Ovary (tissue), 9 donors: ENCODE measurements around the gene RHBDL1. TPM values are rescaled to one million over a fixed set of nuclear protein-coding genes. Genes with fewer than 3 reads are reported as not detected.

ENCODE experiments used
- DNase-seq, 5 donors: peaks; one replicate each; pipeline ENCODE4 v3.0.0-alpha.2; 2019 to 2020
- H3K27ac ChIP-seq, 2 donors: fragments of 200-600 bp; one replicate each; pipeline versions ENCODE4 v1.5.1 to v1.8.0; 2019 to 2022
- H3K27me3 ChIP-seq: fragments of 200-600 bp; one replicate; pipeline ENCODE4 v1.8.0; 2022
- H3K36me3 ChIP-seq: fragments of 200-600 bp; sonication (generic); one replicate; pipeline ENCODE4 v1.5.1; 2019
- H3K4me1 ChIP-seq: one replicate; pipeline ENCODE4 v1.8.1; 2013; ENCODE audit warnings: mild to moderate bottlenecking, moderate library complexity; ENCODE audit not compliant: insufficient read depth
- H3K4me3 ChIP-seq: fragments of 200-600 bp; sonication (generic); one replicate; pipeline ENCODE4 v1.5.1; 2017
- H3K9me3 ChIP-seq, 2 donors: fragments of 200-600 bp in 1 of 2; sonication (generic) in 1 of 2; one replicate each; pipeline versions ENCODE4 v1.5.1 to v1.8.1; 2013 to 2019; ENCODE audit warnings: mild to moderate bottlenecking in 1 of 2, moderate library complexity in 1 of 2
- EP300 ChIP-seq: sonication (generic); formaldehyde crosslinking; IDR thresholded peaks from one replicate; pipeline ENCODE4 v1.6.1; 2017; ENCODE audit warnings: antibody characterized with exemption
- POLR2A ChIP-seq: fragments of 450-650 bp; IDR thresholded peaks from one replicate; pipeline ENCODE4 v1.6.1; 2017; ENCODE audit warnings: antibody characterized with exemption, mild to moderate bottlenecking, moderate library complexity
- WGBS, 3 donors: extraction: QIAGEN DNeasy Blood & Tissue Kit in 1 of 3; methylation state at CpG; one replicate each; pipeline versions ENCODE4 v1.1.5 to v1.1.7; 2013 to 2017; 5-methylcytosine and 5-hydroxymethylcytosine counted together
- intact Hi-C, 4 donors: fragments of 100-400 bp; cut with DNase I; formaldehyde crosslinking; loops; one replicate each; pipeline versions ENCODE4 v1.11.0 to v1.15.1; 2022 to 2023
- polyA plus RNA-seq, 2 donors: library from polyadenylated mRNA; stranded (reverse); fragments of 200-250 nt in 1 of 2; fragments of 350-450 nt in 1 of 2; fragmentation: Illumina TruSeq in 1 of 2; extraction: RNeasy Lipid Tissue Mini Kit (QIAGEN cat#74804) in 1 of 2; gene quantifications; one replicate each; pipeline ENCODE4 v1.2.3, GENCODE V29; 2013 to 2014
- total RNA-seq, 7 donors: library from RNA; depleted of rRNA in 2 of 7; stranded (reverse); fragments of >200 nt in 2 of 7; fragmentation: NEBNext Ultra II Directional in 3 of 7; extraction: Animal tissue kit (Norgen Biotek cat#: 25700) in 3 of 7; gene quantifications; one replicate each; pipeline versions ENCODE4 v1.1.0 to v1.2.4, GENCODE V29; 2016 to 2023
- TF ChIP-seq, protein P1 (sequence below), 3 donors: fragments of 450-650 bp in 2 of 3; fragments of 200-600 bp in 1 of 3; IDR thresholded peaks; one replicate each; pipeline versions ENCODE4 v1.5.1 to v1.8.0; 2016 to 2022; ENCODE audit warnings: antibody characterized with exemption in 3 of 3, mild to moderate bottlenecking in 1 of 3
- donor health status: DM: no; HTN: no; CAD: no; lungs with moderate emphysema.
- donor health status: DM: no; HTN: no; CAD: no.
- donor health status: Bipolar disorder and iron deficiency.
- donor health status: DM: yes; HTN: yes; CAD: no.
- donor health status: DM: no; HTN: no; CAD: no.
- donor health status: DM: yes; HTN: yes; CAD: no.

RHBDL1 gene
- total and polyA plus RNA-seq, 9 donors = 0.50 to 4.3 (median 1.4) TPM; not detected in 1

- intact Hi-C loops = no loop called here
- Histone ChIP-seq H3K4me1 (peaks cover 22% of the 10 kb centered on the region), H3K36me3 (no peaks in the 10 kb centered on the region), H3K27ac (no peak overlapping the region), H3K9me3 (no peaks in the 10 kb centered on the region), H3K4me3 (no peak overlapping the region), H3K27me3 (no peaks in the 10 kb centered on the region)
- 74 to 86% (median 77%) methylated on average over 24 to 25 of the region's 25 CpGs for WGBS, 3 donors
- TF ChIP-seq, protein P1, sequence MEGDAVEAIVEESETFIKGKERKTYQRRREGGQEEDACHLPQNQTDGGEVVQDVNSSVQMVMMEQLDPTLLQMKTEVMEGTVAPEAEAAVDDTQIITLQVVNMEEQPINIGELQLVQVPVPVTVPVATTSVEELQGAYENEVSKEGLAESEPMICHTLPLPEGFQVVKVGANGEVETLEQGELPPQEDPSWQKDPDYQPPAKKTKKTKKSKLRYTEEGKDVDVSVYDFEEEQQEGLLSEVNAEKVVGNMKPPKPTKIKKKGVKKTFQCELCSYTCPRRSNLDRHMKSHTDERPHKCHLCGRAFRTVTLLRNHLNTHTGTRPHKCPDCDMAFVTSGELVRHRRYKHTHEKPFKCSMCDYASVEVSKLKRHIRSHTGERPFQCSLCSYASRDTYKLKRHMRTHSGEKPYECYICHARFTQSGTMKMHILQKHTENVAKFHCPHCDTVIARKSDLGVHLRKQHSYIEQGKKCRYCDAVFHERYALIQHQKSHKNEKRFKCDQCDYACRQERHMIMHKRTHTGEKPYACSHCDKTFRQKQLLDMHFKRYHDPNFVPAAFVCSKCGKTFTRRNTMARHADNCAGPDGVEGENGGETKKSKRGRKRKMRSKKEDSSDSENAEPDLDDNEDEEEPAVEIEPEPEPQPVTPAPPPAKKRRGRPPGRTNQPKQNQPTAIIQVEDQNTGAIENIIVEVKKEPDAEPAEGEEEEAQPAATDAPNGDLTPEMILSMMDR (IDR thresholded peaks at IDR 0.05) = no peak
- TF ChIP-seq EP300 = no peak
- no peak for DNase-seq
Observed at GRCh38 chr16:647173-647902, 28.1 kb upstream of the RHBDL1 start.

DNA sequence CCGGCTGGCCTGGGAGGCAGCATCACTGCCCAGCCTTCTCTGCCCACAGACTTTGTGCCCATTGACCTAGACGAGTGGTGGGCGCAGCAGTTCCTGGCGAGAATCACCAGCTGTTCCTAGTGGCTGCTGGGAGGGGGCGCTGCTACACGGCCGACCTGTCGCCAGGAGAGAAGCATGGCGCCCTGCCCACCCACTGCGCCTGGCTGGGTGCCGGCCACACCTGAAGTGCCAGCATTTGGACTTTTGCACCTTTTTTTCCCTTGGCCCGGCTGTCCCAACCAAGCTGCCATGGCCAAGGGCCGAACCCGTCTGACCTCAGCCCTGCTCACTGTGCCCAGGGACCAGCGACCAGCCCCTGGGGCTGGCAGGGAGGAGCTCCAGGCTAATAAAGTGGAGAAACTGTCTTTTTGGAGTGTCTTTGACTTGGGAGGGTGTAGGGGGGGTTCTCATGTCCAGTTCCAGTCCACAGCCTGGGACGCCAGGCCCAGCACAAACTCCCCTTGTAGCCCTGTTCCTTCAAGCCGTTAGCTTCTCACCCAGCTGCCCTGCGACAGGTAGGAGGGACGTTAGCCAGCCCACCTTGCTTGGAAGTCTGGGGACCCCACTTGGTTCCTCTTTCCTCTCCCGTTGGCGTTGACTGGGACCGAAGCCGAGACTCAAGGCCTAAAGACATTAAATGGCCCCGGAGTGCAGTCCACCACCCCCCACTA, 27.2 kb upstream of the RHBDL1 start:
- intact Hi-C loops = no loop called here
- Histone ChIP-seq H3K4me1 (peaks cover 15% of the 10 kb centered on the region), H3K4me3 (peak overlapping the region; percentile 71), H3K27ac (peak overlapping the region in 1 of 2 donors; percentile 93), H3K27me3 (no peaks in the 10 kb centered on the region), H3K9me3 (no peaks in the 10 kb centered on the region), H3K36me3 (no peaks in the 10 kb centered on the region)
- WGBS, 3 donors = 37 to 44% (median 38%) methylated on average over 23 to 24 of the region's 24 CpGs
- no peak for TF ChIP-seq POLR2A
- TF ChIP-seq EP300 = no peak
- TF ChIP-seq, protein P1 (IDR thresholded peaks at IDR 0.05) = no peak
- DNase-seq = no peak

- intact Hi-C loops = no loop called here
- Histone ChIP-seq H3K36me3 (no peaks in the 10 kb centered on the region), H3K4me3 (peak within 1 kb of the TSS; percentile 71), H3K27me3 (no peaks in the 10 kb centered on the region), H3K4me1 (peaks cover 12% of the 10 kb centered on the region), H3K27ac (peak within 1 kb of the TSS; percentile 48 to 93), H3K9me3 (no peaks in the 10 kb centered on the region)
- peak; percentile 91 to 97 (median 94) for DNase-seq
- WGBS, 3 donors = 1 to 2% (median 2%) methylated on average over 76 to 91 of the region's 91 CpGs
- peak; percentile 73 for TF ChIP-seq POLR2A
- no peak for TF ChIP-seq EP300
- TF ChIP-seq, protein P1 (IDR thresholded peaks at IDR 0.05) = no peak
Observed at GRCh38 chr16:648781-649589, 26.5 kb upstream of the RHBDL1 start, which contains the start of gene WDR90. TSS of gene WDR90 (plus strand) at chr16:649365. CDS start at chr16:649417, 52 bp downstream.

GRCh38 chr16:649631-650030, 25.8 kb upstream of the RHBDL1 start:
- Histone ChIP-seq H3K9me3 (no peaks in the 10 kb centered on the region), H3K4me1 (peaks cover 12% of the 10 kb centered on the region), H3K27me3 (no peaks in the 10 kb centered on the region), H3K4me3 (peak overlapping the region; percentile 71), H3K27ac (peak overlapping the region in 1 of 2 donors; percentile 93), H3K36me3 (no peaks in the 10 kb centered on the region)
- WGBS, 3 donors = 0 to 1% (median 0%) methylated on average over 30 to 44 of the region's 44 CpGs
- TF ChIP-seq POLR2A (no peak), EP300 (no peak)
- TF ChIP-seq, protein P1 (IDR thresholded peaks at IDR 0.05) = no peak
- no peak for DNase-seq
- intact Hi-C loops = loop anchor here in 1 of 4 donors (10.0 kb wide), 1 partner anchor 265 kb away; the partner anchor contains the start of gene PGAP6
